A204.1 (cell line): ENCODE data around the gene PLP1.
"Not testable (repeated sequence)": the region's sequence is repeated elsewhere in the genome, so short reads cannot be mapped to it uniquely, and the experiment has no call there.

ENCODE experiments used
- FAIRE-seq: peaks from 2 replicates; lab custom pipeline; 2012; peaks lifted over from hg19 to GRCh38; lab: Jason Lieb, UNC

Gene PLP1, protein sequence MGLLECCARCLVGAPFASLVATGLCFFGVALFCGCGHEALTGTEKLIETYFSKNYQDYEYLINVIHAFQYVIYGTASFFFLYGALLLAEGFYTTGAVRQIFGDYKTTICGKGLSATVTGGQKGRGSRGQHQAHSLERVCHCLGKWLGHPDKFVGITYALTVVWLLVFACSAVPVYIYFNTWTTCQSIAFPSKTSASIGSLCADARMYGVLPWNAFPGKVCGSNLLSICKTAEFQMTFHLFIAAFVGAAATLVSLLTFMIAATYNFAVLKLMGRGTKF

DNA sequence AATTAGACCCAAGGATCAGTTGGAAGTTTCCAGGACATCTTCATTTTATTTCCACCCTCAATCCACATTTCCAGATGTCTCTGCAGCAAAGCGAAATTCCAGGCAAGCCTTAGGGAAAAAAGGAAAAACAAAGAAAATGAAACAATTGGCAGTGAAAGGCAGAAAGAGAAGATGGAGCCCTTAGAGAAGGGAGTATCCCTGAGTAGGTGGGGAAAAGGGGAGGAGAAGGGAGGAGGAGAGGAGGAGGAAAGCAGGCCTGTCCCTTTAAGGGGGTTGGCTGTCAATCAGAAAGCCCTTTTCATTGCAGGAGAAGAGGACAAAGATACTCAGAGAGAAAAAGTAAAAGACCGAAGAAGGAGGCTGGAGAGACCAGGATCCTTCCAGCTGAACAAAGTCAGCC lies at the start of gene PLP1:
PLP1 (plus strand) TSS at position 295 of the 400 bp plus-strand sequence. CDS start 156 bp downstream, outside the sequence.
- no peak for FAIRE-seq

DNA sequence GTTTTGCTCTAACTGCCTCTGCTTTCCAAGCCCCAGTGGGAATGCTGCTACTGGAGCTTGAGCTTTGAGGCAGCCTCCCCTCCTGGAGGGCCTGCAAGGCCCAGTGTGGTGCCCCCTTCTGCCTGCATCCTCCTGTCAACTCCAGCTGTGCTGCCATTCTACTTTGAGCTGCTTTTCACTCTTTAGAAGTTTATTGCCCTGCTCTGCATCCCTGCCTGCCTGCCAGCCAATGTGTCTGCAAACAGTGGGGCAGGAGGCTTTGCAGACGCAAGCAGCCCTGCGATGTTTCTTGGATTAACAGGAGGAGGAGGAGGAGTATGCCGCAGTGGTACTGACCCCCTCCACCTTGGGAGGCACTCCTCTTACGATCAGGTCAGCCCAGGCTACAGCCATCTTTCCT lies 49.5 kb upstream of the PLP1 start:
- FAIRE-seq: no peak

DNA sequence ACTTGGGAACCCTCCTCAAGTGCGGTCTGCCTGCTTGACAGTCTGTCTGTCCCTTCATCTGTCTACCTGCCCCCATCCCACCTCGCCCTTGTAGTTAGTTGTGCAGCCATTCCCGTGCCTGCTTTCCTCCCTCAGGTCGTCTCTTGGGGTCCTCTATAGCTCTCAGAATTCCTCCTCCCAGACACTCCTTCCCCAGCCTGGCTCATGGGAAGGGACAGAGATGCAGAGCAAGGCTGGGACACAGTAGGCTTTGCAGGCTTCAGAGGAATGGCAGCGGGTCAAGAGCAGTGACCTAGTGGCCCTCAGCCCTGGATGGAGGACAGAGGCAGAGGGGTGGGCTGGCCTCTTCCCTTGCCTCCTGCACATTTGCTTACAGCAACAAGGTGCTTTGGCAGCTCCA lies 47.6 kb upstream of the PLP1 start:
- FAIRE-seq: no peak

DNA sequence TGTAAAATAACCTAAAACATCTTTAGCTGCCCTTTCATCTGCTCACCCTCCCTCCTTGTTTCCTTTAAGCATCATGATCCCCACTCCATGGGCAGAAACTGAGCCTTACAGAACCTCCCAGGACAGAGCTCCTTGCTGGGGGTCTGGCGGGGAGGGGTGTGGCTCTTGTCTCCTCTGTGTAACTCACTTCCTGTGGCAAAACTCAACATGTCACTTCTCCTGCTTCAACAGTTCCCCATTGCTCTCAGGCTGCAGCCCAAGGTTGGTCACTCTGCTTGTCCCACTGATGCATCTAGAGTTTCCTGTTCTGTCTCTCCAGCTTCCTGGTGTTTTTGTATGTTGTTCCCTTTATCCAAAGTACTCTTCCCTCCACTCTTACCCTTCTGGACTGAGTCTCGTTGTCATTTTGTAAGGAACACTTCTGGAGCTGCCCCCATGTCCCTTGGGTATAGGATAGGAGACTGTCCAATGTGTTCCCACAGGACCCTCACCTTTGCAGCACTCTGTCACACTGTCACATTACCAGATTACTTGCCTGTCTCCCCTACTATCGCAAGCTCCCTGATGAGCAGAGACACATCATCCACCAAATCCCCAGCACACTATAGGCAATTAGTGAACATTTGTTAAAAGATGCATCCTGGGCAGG lies 46.4 kb upstream of the PLP1 start:
- no peak for FAIRE-seq

DNA sequence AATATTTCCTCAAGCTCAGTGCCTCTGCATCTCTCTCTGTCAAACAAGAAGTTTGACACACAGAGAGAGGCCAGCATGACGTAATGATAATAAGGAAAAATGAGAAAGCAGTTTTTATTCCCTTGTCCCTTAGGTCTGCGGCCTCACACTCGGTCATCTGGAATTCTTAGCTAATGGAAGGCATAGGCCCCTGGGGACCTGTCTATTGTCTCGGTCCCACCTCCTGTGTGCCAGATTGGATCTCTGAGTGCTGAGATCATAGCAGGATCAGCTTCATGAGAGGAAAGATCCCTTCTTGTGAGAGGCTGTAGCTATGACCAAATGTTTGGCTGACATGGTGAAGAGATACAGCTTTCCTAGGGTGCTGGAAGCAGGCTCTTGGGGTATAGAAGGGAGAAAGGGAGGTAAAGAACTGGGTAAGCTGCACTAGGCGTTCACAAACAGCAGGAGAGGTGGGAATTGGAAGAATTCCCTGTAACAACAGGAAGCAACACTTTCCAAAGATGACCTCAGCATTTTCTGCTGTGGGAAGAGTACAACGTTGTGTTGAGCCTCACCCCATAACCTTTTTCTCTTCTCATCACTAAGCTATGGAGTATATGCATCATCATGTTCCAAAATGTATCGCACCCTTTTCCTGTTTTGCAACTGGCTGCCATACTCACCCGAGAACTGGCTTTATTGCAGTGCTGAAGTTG lies 45.7 kb upstream of the PLP1 start:
- FAIRE-seq: no peak

DNA sequence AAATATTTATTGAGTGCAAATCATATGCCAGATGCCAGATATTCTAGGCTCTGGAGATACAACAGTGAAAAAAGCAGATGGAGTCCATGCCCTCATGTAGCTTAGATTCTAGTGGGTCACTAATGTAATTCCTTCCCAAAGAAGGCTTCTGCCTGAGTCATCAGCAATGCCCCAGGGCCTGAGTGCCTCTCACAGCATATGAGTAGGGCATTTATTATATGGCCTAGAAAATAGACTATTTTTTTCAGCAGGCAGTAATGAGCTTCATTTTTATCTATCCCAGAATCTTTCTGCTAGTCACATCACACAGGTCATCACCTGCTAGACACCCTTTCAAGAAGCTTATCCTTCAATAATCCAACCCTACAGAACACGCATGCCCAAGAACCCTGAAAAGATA lies 43.6 kb upstream of the PLP1 start:
- FAIRE-seq: no peak

DNA sequence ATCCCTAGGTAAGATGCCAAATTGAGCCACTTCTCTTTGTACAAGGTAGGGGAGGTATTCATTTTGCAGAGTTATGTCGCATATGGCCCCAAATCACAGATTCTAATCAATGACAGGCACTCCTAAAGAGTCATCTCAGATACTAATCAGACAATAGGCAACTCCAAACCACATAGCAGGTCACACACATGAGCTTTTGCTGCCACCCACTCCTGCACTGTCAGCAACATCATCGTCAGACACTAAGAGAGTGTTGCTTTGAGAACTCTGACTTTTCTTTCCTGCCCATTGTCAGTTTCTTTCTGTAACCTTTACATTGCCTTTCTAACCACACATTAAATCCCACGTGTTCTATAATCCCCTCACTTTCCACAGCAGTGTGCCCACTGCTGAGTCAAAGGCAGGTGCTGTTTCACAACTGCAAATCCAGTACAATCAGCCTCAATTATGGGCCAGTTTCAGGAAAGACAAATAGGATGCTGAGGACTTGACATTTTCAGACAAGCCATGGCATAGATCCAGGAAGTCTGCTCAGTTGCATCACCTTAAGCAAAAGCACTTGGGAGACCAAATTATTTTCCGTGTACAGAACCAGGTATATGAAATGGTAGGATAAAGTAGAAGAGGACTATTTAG lies 42.4 kb upstream of the PLP1 start:
- no peak for FAIRE-seq

DNA sequence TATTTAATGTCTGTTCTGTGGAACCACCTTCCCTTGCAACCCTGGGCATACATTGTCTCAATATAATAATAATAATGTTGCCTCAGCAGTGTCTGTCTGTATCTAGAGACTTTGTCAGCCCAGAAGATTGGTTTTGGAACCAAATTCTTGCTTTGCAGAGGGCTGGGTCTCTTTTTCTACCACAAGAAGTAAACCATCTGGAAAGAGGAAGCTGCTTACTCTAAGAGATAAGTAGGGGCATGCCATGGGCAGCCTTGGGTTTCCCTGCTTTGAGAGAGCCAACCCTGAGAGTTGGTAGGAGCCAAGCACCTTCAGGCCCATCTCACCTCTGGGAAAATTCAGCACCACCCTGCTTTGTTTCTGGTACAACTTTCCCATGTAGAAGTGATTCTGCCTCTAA lies 38.9 kb upstream of the PLP1 start:
- FAIRE-seq: no peak

DNA sequence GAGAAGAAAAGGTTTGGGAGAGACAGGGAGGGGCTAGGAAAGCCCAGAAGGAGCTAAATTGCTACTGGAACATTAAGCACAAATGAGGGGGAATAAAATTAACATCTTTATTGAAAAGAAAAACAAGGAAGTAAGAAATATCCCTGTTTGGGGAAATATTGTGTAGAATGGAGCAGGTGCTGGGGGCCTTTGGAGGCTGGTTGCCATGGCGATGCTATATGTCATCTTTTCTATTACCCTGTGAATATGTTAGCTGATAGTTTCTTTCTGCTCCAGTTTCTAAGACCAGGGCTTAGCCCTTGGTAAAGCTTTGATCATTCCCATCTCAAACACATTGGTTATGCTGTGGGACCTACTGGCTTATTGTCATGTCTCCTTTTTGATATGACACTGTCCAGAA lies 37.2 kb upstream of the PLP1 start:
- no peak for FAIRE-seq

DNA sequence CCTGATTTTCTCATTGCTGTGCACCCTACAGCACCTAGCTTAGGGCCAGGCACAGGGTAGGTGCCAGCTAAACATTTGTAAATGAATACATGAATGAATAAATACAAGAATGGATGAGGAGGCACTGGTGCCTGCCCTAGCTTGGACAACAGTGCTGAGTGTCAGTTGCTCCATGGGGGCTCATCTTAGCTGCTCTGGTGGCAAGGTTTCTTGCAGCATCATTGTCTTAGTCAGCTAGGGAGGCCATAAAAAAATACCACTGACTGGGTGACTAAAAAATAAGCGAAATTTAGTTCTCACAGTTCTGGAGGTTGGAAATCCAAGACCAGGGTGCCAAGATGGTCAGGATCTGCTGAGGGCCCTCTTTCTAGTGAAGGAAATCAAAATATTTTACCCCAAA lies 34.8 kb upstream of the PLP1 start:
- FAIRE-seq: no peak

DNA sequence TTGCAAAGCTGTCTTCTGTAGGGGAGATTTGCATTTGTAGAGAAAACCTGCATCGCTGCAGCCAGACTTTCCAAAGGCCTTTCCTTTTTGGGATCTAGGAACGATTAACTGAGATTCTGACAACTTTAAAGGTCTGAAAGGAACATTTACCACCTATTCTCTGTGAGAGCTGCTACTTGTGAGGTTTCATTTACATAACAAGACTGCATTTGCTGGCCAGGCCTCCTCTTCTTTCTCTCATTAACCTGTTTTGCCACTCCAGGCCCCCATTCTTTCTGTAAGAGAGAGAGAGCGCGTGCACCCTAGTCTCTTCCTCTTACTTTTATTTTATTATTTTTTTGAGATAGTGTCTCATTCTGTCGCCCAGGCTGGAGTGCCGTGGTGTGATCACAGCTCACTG lies 34.3 kb upstream of the PLP1 start:
- FAIRE-seq: no peak

DNA sequence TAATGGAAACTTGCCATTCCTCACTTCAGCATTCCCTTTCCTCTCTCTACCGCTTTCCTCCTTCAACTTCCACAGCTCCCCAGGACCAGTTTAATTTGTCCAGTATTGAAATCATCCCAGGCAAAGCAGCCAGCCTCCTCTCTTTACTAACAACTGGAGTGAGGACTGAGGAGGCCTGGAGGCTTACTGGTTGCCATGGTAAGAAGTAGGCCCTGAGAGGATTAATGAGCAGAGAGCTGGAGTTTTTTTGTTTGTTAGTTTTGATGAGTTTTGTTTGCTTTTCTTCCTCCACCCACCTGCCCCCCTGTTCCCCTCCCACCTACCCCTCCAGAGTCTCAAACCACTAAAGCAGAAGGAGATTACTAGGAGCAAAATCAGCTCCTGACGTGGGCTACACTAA lies 29.5 kb upstream of the PLP1 start:
- no peak for FAIRE-seq

DNA sequence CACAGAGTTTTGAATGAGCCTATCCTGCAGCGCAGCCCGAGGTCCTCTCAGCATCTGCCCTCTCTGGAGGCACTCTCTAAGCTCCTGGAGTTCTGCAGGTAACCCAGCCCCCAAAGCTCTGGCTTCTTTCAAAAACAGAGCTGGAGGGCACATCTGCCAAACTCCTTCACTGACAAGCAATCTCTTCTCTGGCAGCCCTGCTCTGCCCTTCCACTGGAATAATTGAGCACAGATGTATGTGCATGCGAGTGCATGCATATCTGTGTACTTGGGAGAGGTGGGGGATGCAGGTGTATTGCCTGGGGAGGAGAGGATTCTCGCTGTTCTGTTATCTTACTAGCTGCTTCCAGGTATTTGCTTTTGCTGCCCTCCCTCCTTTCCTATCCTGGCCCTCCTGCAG lies 22.2 kb upstream of the PLP1 start:
- FAIRE-seq: no peak

DNA sequence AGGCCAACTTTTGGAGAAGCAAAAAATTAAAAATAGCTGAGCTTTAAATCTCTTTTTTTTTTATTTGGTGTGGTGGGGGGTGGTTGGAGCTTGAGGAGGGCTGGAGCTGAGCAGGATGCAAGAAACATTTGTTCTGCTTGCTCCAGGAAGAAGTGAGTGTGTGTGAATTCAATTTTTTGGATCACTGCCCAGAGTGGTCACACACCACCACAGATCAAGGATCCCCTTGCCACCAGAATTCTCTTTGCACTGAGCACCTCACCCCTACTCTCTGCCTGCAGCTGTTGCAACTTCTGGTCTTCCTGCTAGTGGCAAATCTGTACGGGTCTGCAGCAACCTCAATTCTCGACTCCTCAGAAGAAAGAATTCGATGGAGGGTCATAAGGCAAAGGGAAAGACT lies 19.9 kb upstream of the PLP1 start:
- FAIRE-seq: no peak

DNA sequence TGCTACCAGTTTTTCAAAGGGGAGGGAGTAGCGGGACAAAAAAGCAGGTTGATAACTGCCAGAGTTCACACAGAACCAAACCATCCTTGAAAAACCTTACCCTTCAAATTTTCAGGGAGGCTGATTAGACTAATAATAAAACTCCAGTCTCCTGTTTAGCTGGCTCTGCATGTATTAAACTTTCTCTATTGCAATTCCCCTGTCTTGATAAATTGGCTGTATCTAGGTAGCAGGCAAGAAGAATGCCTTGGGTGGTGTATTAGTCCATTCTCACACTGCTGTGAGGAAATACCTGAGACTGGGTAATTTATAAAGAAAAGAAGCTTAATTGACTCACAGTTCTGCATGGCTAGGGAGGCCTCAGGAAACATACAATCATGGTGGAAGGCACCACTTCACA lies 18.1 kb upstream of the PLP1 start:
- no peak for FAIRE-seq

DNA sequence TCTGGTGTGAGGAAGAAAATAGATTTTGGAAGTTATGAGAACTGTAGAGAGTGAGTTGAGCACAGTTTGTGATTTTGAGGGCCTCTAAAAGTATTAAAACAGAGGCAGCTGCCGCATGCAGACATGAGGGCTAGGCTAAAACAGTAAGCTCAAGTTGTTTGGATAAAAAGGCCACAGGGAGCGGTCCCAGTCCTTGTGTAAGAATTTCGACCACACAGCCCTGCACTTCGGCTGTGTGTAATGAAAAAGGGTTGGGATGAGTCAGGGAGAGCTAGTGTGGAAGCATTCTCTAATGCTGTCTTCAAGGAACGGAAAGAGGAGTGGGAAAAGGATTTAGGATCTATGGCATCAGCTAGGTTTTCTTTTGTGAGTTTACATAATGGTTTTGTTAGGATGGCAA lies 13.1 kb upstream of the PLP1 start:
- FAIRE-seq: not testable (repeated sequence)

DNA sequence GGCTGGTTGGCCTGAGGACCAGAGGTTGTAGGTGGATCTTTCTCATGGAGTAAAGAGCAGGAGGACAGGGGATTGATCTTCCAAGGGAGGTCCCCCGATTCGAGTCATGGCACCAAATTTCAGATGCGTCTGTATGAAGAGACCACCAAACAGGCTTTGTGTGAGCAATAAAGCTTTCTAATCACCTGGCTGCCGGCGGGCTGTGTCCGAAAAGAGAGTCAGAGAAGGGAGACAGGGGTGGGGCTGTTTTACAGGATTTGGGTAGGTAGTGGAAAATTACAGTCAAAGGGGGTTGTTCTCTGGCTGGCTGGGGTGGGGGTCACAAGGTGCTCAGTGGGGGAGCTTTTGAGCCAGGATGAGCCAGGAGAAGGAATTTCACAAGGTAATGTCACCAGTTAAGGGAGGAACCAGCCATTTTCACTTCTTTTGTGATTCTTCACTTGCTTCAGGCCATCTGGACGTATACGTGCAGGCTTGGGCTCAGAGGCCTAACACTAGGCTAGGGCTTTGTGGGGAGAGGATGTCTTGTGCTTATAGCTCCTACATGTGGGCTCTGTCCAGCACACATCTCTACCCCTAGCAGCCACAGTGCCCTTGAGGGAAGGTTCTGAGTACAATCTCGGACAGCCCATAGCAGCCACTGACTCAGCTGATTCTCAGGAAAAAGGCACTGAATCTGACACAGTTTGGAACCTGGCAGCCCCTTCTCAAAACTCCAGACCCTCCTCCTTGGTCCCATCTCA lies 9.7 kb upstream of the PLP1 start:
- not testable (repeated sequence) for FAIRE-seq

DNA sequence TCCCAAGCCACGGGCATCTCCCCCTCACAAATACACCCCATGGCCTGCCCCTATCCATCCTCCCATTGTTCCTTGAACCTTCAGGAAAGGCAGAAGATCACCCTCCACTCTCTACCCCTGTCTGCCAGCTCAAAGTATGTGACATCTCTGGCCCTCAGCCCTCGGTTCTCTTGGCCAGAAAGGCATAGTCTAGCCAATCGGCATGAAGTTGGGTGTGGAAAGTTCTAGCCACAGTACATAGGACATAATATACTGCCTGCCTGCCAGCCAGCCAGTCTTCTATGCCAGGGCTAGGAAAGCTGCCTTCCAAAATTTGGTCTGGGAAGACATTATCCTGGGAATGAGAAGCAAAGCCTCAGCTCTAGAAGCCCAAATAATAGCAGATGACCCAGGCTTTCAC lies 3.2 kb upstream of the PLP1 start:
- FAIRE-seq: no peak

DNA sequence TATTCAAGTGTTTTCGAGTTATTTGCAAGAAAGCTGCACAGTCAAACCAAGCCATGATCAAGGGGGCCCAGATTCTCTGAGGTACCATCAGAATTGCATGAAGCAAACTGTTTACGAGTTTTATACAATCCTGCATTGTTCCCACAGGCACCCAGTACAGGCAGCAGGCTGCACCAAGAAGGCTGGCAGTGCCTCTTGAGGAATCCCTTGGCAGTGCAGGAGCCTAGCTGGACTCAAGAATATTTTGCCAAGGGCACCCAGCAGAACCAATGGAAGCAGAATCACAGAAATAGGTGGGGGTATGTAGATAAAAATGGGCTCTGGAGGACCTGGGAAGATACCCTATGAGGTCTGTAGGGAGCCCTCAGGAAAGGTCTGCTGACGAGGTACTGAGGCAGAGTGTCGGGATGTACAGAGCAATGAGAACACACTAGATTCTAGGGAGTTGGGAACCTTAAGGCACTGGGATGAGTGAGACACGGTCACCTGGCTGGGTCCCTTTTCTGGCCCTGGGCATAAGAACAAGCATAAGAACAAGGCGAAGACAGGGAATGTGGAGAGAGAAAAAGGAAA lies 2.5 kb upstream of the PLP1 start:
- no peak for FAIRE-seq

DNA sequence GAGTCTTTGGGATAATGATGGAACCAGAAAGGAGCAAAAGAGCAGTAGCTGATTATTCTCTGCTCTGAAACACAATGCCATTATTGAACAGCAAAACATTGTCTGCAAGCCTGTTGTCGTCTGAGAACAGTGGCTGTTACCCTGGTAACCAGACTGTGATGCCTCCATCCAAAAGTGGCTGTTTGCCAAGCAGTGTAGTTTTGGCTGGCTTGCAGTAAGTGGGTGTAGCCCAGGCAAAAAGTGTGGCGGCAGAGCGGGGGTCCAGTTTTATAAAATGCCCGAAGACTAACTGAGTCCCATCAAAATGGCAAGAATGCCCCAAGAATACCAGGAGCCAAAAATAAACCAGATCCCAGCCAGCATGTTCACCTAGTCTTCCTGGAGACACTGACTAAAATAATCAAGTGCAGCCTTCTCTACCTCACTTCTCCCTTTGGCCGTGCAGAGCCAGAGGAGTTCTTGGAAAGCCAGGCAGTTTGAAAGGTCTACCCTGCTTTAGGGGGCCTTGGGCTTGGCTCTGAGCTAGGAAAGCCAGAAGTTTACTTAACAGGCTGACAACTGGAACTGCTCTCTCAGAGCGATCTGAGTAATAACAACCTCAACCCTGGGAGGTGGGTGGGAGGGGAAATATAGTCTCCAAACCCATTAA lies 2.6 kb downstream of the PLP1 start:
- no peak for FAIRE-seq

DNA sequence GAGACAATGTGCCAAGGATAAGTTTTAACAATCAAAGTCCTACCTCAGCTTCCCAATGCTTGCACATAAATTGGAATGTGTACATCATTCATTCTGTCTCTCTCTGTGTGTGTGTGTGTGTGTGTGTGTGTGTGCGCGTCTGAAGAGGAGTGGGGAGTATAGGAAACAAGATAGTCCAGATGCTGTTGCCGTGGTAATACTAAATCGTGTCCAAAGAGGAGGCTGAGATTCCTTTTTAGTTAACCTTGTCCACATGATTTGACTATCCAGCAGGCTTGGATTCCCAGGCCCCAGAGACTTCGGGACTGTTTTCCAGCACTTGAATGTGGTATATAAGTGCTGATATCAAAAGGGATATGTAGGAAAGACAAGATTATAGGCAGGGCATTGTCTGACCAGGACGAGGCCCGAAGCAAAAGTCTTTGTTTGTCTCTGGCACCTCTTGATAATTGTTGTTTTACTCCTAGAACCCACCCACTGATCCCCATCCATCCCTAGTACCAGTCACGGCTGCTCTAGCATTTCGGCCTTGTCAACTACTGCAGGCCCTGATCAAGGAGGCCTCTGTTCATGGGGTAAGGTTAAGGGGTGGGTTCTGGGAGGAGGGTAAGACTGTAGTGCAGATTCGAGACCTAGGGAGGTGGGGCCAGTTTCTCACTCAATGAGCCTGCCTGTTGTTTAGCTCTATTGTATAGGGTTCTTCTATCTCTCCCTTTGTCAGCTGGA lies 3.9 kb downstream of the PLP1 start:
- no peak for FAIRE-seq
